Natural killer cell (primary cell): ENCODE results near the gene ARFGAP3. TPM values are rescaled to one million over a fixed set of nuclear protein-coding genes. Genes with fewer than 3 reads are reported as not detected.

Source experiments
- ATAC-seq, 3 donors: fragments of 150-1000 bp in 2 of 3; fragments of 200-7000 bp in 1 of 3; cut with Tn5 transposase; 1 replicate in 1 of 3; 2 replicates in 2 of 3; pipeline ENCODE4 v1.10.0; 2021; ENCODE audit warnings: mild to moderate bottlenecking in 2 of 3, moderate library complexity in 2 of 3
- DNase-seq, 2 donors: peaks; one replicate each; pipeline versions ENCODE4 v3.0.0 to v3.0.0-alpha.2; 2013 to 2021; ENCODE audit warnings: mixed read lengths in 1 of 2
- H3K27ac ChIP-seq: one replicate; pipeline ENCODE4 v1.5.1; 2013; ENCODE audit warnings: mild to moderate bottlenecking, low read length
- H3K27me3 ChIP-seq: one replicate; pipeline ENCODE4 v1.6.1; 2013; ENCODE audit warnings: low read length; ENCODE audit not compliant: control insufficient read depth, insufficient read depth
- H3K36me3 ChIP-seq: one replicate; pipeline ENCODE4 v1.6.1; 2013; ENCODE audit warnings: low read length; ENCODE audit not compliant: control insufficient read depth, insufficient read depth
- H3K4me1 ChIP-seq: one replicate; pipeline ENCODE4 v1.6.1; 2013; ENCODE audit warnings: low read length; ENCODE audit not compliant: control insufficient read depth, insufficient read depth
- H3K4me3 ChIP-seq: one replicate; pipeline ENCODE4 v1.5.1; 2013; ENCODE audit warnings: low read length
- H3K9me3 ChIP-seq: one replicate; pipeline ENCODE4 v1.6.1; 2013; ENCODE audit warnings: low read length; ENCODE audit not compliant: control insufficient read depth, insufficient read depth
- H3K27ac Mint-ChIP-seq, 2 donors: one replicate each; pipeline ENCODE4 v1.8.0; 2022; ENCODE audit warnings: mild to moderate bottlenecking in 2 of 2, mixed read lengths in 2 of 2, moderate library complexity in 1 of 2
- H3K27me3 Mint-ChIP-seq, 2 donors: one replicate each; pipeline ENCODE4 v1.8.0; 2022; ENCODE audit warnings: low read depth in 2 of 2, mixed read lengths in 2 of 2
- H3K36me3 Mint-ChIP-seq: one replicate; pipeline ENCODE4 v1.8.0; 2022; ENCODE audit warnings: mixed read lengths
- H3K4me1 Mint-ChIP-seq, 2 donors: one replicate each; pipeline ENCODE4 v1.8.0; 2022; ENCODE audit warnings: mixed read lengths in 2 of 2
- H3K4me3 Mint-ChIP-seq: one replicate; pipeline ENCODE4 v1.8.0; 2022; ENCODE audit warnings: mild to moderate bottlenecking, moderate library complexity, mixed read lengths
- H3K9me3 Mint-ChIP-seq, 2 donors: one replicate each; pipeline ENCODE4 v1.8.0; 2022; ENCODE audit warnings: mixed read lengths in 2 of 2
- CTCF ChIP-seq: fragments of 200-600 bp; IDR thresholded peaks from one replicate; pipeline ENCODE4 v1.8.0; 2022; ENCODE audit warnings: antibody characterized with exemption
- WGBS: methylation state at CpG from one replicate; pipeline ENCODE4 v1.1.7; 2013; ENCODE audit warnings: missing lambda C conversion rate; ENCODE audit not compliant: insufficient coverage; 5-methylcytosine and 5-hydroxymethylcytosine counted together
- intact Hi-C: fragments of 100-400 bp; cut with micrococcal nuclease; formaldehyde crosslinking; loops from one replicate; pipeline ENCODE4 v1.14.2; 2022
- total RNA-seq, 4 donors: library from RNA; stranded (reverse); fragments of 120-200 nt in 1 of 4; gene quantifications; one replicate each; pipeline versions ENCODE4 v1.2.3 to v1.2.4, GENCODE V29; 2013 to 2022

ARFGAP3 gene
- total RNA-seq, 3 donors from 2014 or later (not counting 1 experiment from before 2014, with no cell fraction given), result 46.3 to 58.0 (median 53.8) TPM

- no peak for TF ChIP-seq CTCF
- Mint-ChIP-seq H3K9me3 (no peaks in the 10 kb centered on the region), H3K27me3 (no peaks in the 10 kb centered on the region), H3K36me3 (no peaks in the 10 kb centered on the region), H3K27ac (peak overlapping the region in 1 of 2 donors; percentile 13), H3K4me1 (peaks cover 23 to 26% of the 10 kb centered on the region in 2 donors), H3K4me3 (no peak overlapping the region)
- no peak for DNase-seq
- WGBS, result 84% methylated on average over 5 of the region's 7 CpGs
- Histone ChIP-seq H3K4me3 (no peak overlapping the region), H3K27ac (no peak overlapping the region), H3K36me3 (peaks cover 55% of the 10 kb centered on the region), H3K27me3 (no peaks in the 10 kb centered on the region), H3K4me1 (peaks cover 28% of the 10 kb centered on the region), H3K9me3 (no peaks in the 10 kb centered on the region)
- no peak for ATAC-seq
- intact Hi-C loops, result no loop called here
Observed at GRCh38 chr22:42884616-42885375, 27.7 kb upstream of the ARFGAP3 start.

- no peaks in the 10 kb centered on the region for H3K9me3 ChIP-seq
- H3K4me3 ChIP-seq, result no peak overlapping the region
- no peaks in the 10 kb centered on the region for H3K27me3 ChIP-seq
- WGBS, result 97% methylated on average over 9 of the region's 9 CpGs
- ATAC-seq, result no peak
- intact Hi-C loops, result no loop called here
- H3K27ac ChIP-seq, result no peak overlapping the region
- DNase-seq, result no peak
- no peak for TF ChIP-seq CTCF
- H3K27me3 Mint-ChIP-seq, result no peaks in the 10 kb centered on the region
- peaks cover 20% of the 10 kb centered on the region for H3K4me1 ChIP-seq
- H3K9me3 Mint-ChIP-seq, result no peaks in the 10 kb centered on the region
- peaks cover 16 to 18% of the 10 kb centered on the region in 2 donors for H3K4me1 Mint-ChIP-seq
- no peak overlapping the region for H3K4me3 Mint-ChIP-seq
- peaks cover 63% of the 10 kb centered on the region for H3K36me3 ChIP-seq
- no peak overlapping the region for H3K27ac Mint-ChIP-seq
- no peaks in the 10 kb centered on the region for H3K36me3 Mint-ChIP-seq
Observed at GRCh38 chr22:42883970-42884369, 26.9 kb upstream of the ARFGAP3 start.

DNA sequence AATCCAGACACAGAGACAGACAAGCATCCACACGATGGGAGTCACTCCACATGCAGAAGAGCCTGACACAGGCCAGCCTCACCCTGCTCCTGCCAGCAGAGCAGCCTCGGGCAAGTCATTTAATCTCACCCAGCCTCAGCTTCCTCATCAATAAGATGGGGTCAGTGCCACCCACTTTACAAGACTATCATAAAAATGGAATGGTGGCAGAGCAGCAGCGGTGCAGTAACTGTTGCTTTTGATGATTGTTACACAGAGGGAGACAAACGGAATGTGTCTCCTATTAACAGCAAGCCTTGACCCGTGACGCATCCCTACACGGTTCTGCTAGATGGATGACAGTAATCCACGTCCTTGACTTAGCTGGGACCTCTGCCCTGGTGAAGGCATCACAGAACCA, 26.0 kb upstream of the ARFGAP3 start:
- peaks cover 11% of the 10 kb centered on the region for H3K4me1 ChIP-seq
- H3K36me3 Mint-ChIP-seq, result no peaks in the 10 kb centered on the region
- H3K4me3 ChIP-seq, result no peak overlapping the region
- H3K27ac Mint-ChIP-seq, result no peak overlapping the region
- H3K9me3 Mint-ChIP-seq, result no peaks in the 10 kb centered on the region
- H3K27me3 ChIP-seq, result no peaks in the 10 kb centered on the region
- peaks cover 8 to 9% of the 10 kb centered on the region in 2 donors for H3K4me1 Mint-ChIP-seq
- 95% methylated on average over 8 of the region's 8 CpGs for WGBS
- no peaks in the 10 kb centered on the region for H3K9me3 ChIP-seq
- ATAC-seq (no peak), DNase-seq (no peak)
- H3K27me3 Mint-ChIP-seq, result no peaks in the 10 kb centered on the region
- H3K4me3 Mint-ChIP-seq, result no peak overlapping the region
- H3K27ac ChIP-seq, result no peak overlapping the region
- H3K36me3 ChIP-seq, result peaks cover 66% of the 10 kb centered on the region
- intact Hi-C loops, result no loop called here
- TF ChIP-seq CTCF, result no peak
